IMR-90 (cell line): ENCODE data around the gene STK25. TPM values are rescaled to one million over a fixed set of nuclear protein-coding genes. Genes with fewer than 3 reads are reported as not detected.

Experiments
- ATAC-seq: fragments of 200-7000 bp; cut with Tn5 transposase; 2 replicates; pipeline ENCODE4 v1.9.1; 2020; ENCODE audit warnings: low read depth, mild to moderate bottlenecking, moderate library complexity
- BruUV-seq: library from RNA; stranded (reverse); fragments of 400-500 nt; replicated peaks from 2 replicates; lab custom pipeline; 2021; lab: Mats Ljungman, UMichigan
- CTCF ChIA-PET: fragments of 300-600 bp; formaldehyde crosslinking; extraction: SDS; loops from one replicate; lab custom pipeline; 2021; ENCODE audit warnings: antibody characterized with exemption; lab: Yijun Ruan, JAX
- POLR2A ChIA-PET: fragments of 300-600 bp; sonication (Branson Sonifier 250); formaldehyde crosslinking; loops from one replicate; lab custom pipeline; 2022; ENCODE audit warnings: antibody characterized with exemption; ENCODE audit not compliant: unreplicated experiment; lab: Charles Lee
- DNase-seq: peaks from one replicate; pipeline ENCODE4 v3.0.0; 2013
- H2AFZ ChIP-seq: replicated peaks from 2 replicates; pipeline ENCODE3; 2013; ENCODE audit warnings: low read length, mild to moderate bottlenecking; ENCODE audit not compliant: poor library complexity
- H2AK5ac ChIP-seq: 2 replicates; pipeline ENCODE4 v1.6.1; 2013; ENCODE audit warnings: low read depth, low read length, inconsistent platforms
- H2AK9ac ChIP-seq: replicated peaks from 2 replicates; pipeline ENCODE3; 2013; ENCODE audit warnings: mild to moderate bottlenecking, low read depth, low read length, moderate library complexity; ENCODE audit not compliant: poor library complexity
- H2BK120ac ChIP-seq: 2 replicates; pipeline ENCODE4 v1.6.1; 2013; ENCODE audit warnings: low read depth, low read length, inconsistent platforms
- H2BK15ac ChIP-seq: 3 replicates; pipeline ENCODE4 v1.6.1; 2013; ENCODE audit warnings: low read depth, low read length, inconsistent platforms
- H2BK20ac ChIP-seq: 2 replicates; pipeline ENCODE4 v1.6.1; 2013; ENCODE audit warnings: low read depth, mild to moderate bottlenecking, inconsistent platforms, low read length, moderate library complexity
- H2BK5ac ChIP-seq: 2 replicates; pipeline ENCODE4 v1.6.1; 2013; ENCODE audit warnings: mild to moderate bottlenecking, low read depth, low read length, inconsistent platforms; ENCODE audit not compliant: poor library complexity, severe bottlenecking
- H3K14ac ChIP-seq: replicated peaks from 2 replicates; pipeline ENCODE4 v1.6.1; 2013; ENCODE audit warnings: low read depth, low read length, inconsistent platforms
- H3K18ac ChIP-seq: 2 replicates; pipeline ENCODE4 v1.6.1; 2013; ENCODE audit warnings: low read depth, low read length, control low read depth
- H3K23ac ChIP-seq: 2 replicates; pipeline ENCODE4 v1.6.1; 2013; ENCODE audit warnings: low read depth, low read length, inconsistent platforms
- H3K27ac ChIP-seq: 2 replicates; pipeline ENCODE4 v1.5.1; 2013; ENCODE audit warnings: mild to moderate bottlenecking, control low read depth, low read length; ENCODE audit not compliant: insufficient read depth
- H3K27me3 ChIP-seq: 2 replicates; pipeline ENCODE4 v1.6.1; 2013; ENCODE audit warnings: low read length; ENCODE audit not compliant: control insufficient read depth, insufficient read depth
- H3K36me3 ChIP-seq: 2 replicates; pipeline ENCODE4 v1.6.1; 2013; ENCODE audit warnings: low read length, mixed read lengths; ENCODE audit not compliant: control insufficient read depth, insufficient read depth
- H3K4ac ChIP-seq: 2 replicates; pipeline ENCODE4 v1.6.1; 2013; ENCODE audit warnings: low read depth, low read length, inconsistent platforms
- H3K4me1 ChIP-seq: 2 replicates; pipeline ENCODE4 v1.6.1; 2013; ENCODE audit warnings: low read length, mixed read lengths; ENCODE audit not compliant: control insufficient read depth, insufficient read depth
- H3K4me2 ChIP-seq: 2 replicates; pipeline ENCODE4 v1.6.1; 2013; ENCODE audit warnings: low read depth, mild to moderate bottlenecking, control low read depth, low read length, moderate library complexity
- H3K4me3 ChIP-seq: 2 replicates; pipeline ENCODE4 v1.5.1; 2013; ENCODE audit warnings: low read depth, mild to moderate bottlenecking, control low read depth, low read length, moderate library complexity; ENCODE audit not compliant: insufficient read depth
- H3K56ac ChIP-seq: 2 replicates; pipeline ENCODE4 v1.6.1; 2013; ENCODE audit warnings: low read length, inconsistent platforms; ENCODE audit not compliant: insufficient read depth; ENCODE audit errors: extremely low read depth
- H3K79me1 ChIP-seq, 2 experiments: 2 replicates each; pipeline ENCODE4 v1.6.1; 2013; ENCODE audit warnings: low read length in 2 of 2, inconsistent platforms in 1 of 2, low read depth in 1 of 2
- H3K9ac ChIP-seq: 2 replicates; pipeline ENCODE4 v1.6.1; 2013; ENCODE audit warnings: low read depth, low read length, control low read depth
- H3K9me1 ChIP-seq: 2 replicates; pipeline ENCODE4 v1.6.1; 2013; ENCODE audit warnings: low read length, inconsistent platforms; ENCODE audit not compliant: insufficient read depth
- H3K9me3 ChIP-seq: 2 replicates; pipeline ENCODE4 v1.6.1; 2013; ENCODE audit warnings: low read length; ENCODE audit not compliant: control insufficient read depth, insufficient read depth
- H4K20me1 ChIP-seq: 2 replicates; pipeline ENCODE4 v1.6.1; 2013; ENCODE audit warnings: low read length, inconsistent platforms; ENCODE audit not compliant: insufficient read depth
- H4K5ac ChIP-seq: 2 replicates; pipeline ENCODE4 v1.6.1; 2013; ENCODE audit warnings: mild to moderate bottlenecking, low read depth, low read length, control low read depth
- H4K8ac ChIP-seq, 2 experiments: 2 replicates each; pipeline ENCODE4 v1.6.1; 2013; ENCODE audit warnings: low read depth in 2 of 2, low read length in 2 of 2, control low read depth in 1 of 2, inconsistent platforms in 1 of 2
- H4K91ac ChIP-seq: 2 replicates; pipeline ENCODE4 v1.6.1; 2013; ENCODE audit warnings: low read depth, low read length, inconsistent platforms; ENCODE audit not compliant: insufficient read depth
- BHLHE40 ChIP-seq: fragments of 150-350 bp; IDR thresholded peaks from 2 replicates; pipeline ENCODE4 v1.6.1; 2016; ENCODE audit warnings: mild to moderate bottlenecking, low read depth, low read length
- CEBPB ChIP-seq: IDR thresholded peaks from 2 replicates; pipeline ENCODE4 v1.6.1; 2012; ENCODE audit warnings: low read depth, low read length, improper control_type of control experiment
- CHD1 ChIP-seq: IDR thresholded peaks from 2 replicates; pipeline ENCODE4 v1.6.1; 2012; ENCODE audit warnings: low read depth, low read length, improper control_type of control experiment
- CTCF ChIP-seq: conservative IDR thresholded peaks from 2 replicates; pipeline ENCODE4 v1.5.1; 2012; ENCODE audit warnings: mild to moderate bottlenecking, low read depth, low read length, improper control_type of control experiment
- ELK1 ChIP-seq: fragments of 150-350 bp; IDR thresholded peaks from 2 replicates; pipeline ENCODE4 v1.6.1; 2016; ENCODE audit warnings: low read depth, mild to moderate bottlenecking, low read length, moderate library complexity, borderline replicate concordance
- FOS ChIP-seq: fragments of 150-350 bp; IDR thresholded peaks from 2 replicates; pipeline ENCODE4 v1.6.1; 2016; ENCODE audit warnings: low read depth, low read length
- MAFK ChIP-seq: IDR thresholded peaks from 2 replicates; pipeline ENCODE4 v1.6.1; 2012; ENCODE audit warnings: low read depth, low read length, improper control_type of control experiment
- MAZ ChIP-seq: IDR thresholded peaks from 2 replicates; pipeline ENCODE4 v1.6.1; 2012; ENCODE audit warnings: low read depth, mild to moderate bottlenecking, low read length, improper control_type of control experiment, moderate library complexity, borderline replicate concordance
- MXI1 ChIP-seq: IDR thresholded peaks from 2 replicates; pipeline ENCODE4 v1.6.1; 2012; ENCODE audit warnings: low read depth, mild to moderate bottlenecking, low read length, moderate library complexity, borderline replicate concordance
- NFE2L2 ChIP-seq: fragments of 150-350 bp; IDR thresholded peaks from 2 replicates; pipeline ENCODE4 v1.6.1; 2016; ENCODE audit warnings: low read depth, mild to moderate bottlenecking, low read length
- POLR2A ChIP-seq: IDR thresholded peaks from 2 replicates; pipeline ENCODE4 v1.6.1; 2012; ENCODE audit warnings: mild to moderate bottlenecking, low read depth, low read length
- RAD21 ChIP-seq: IDR thresholded peaks from 2 replicates; pipeline ENCODE4 v1.6.1; 2012; ENCODE audit warnings: low read length, improper control_type of control experiment
- RFX5 ChIP-seq: IDR thresholded peaks from 2 replicates; pipeline ENCODE4 v1.8.0; 2012; ENCODE audit warnings: low read depth, mild to moderate bottlenecking, low read length, moderate library complexity
- SMC3 ChIP-seq: fragments of 150-350 bp; IDR thresholded peaks from 2 replicates; pipeline ENCODE4 v1.6.1; 2016; ENCODE audit warnings: low read depth, mild to moderate bottlenecking, antibody characterized with exemption, low read length, moderate library complexity
- WGBS, 2 experiments: methylation state at CpG; one replicate each; pipeline versions ENCODE4 v1.1.5 to v1.1.7; 2013; ENCODE audit warnings: missing lambda C conversion rate in 2 of 2; ENCODE audit not compliant: insufficient read length in 1 of 2; ENCODE audit errors: extremely low coverage in 2 of 2; 5-methylcytosine and 5-hydroxymethylcytosine counted together
- dilution Hi-C: fragments of 300-500 bp; cut with HindIII; formaldehyde crosslinking; loops from one replicate; pipeline ENCODE4 v1.14.3; 2018; ENCODE audit warnings: low sequenced_read_pairs; ENCODE audit not compliant: unreplicated experiment
- in situ Hi-C: fragments of 300-500 bp; cut with MboI; formaldehyde crosslinking; loops from 3 replicates; pipeline ENCODE4 v1.14.3; 2019; ENCODE audit warnings: low sequenced_read_pairs, inconsistent platforms, mixed read lengths
- intact Hi-C: fragments of 100-400 bp; cut with micrococcal nuclease; formaldehyde crosslinking; loops from 2 replicates; pipeline ENCODE4 v1.10.0; 2022
- polyA plus RNA-seq, 3 experiments: library from polyadenylated mRNA; depleted of rRNA; stranded (reverse); fragments of >200 nt; gene quantifications; 2 replicates each; pipeline ENCODE4 v1.2.3, GENCODE V29; 2012; ENCODE audit warnings: low replicate concordance in 1 of 3
- total RNA-seq: library from RNA; depleted of rRNA; stranded (reverse); fragments of >200 nt; gene quantifications from 2 replicates; pipeline ENCODE4 v1.2.3, GENCODE V29; 2012
- TF ChIP-seq, protein P1 (sequence below): fragments of 150-350 bp; IDR thresholded peaks from 2 replicates; pipeline ENCODE4 v1.6.1; 2017; ENCODE audit warnings: mild to moderate bottlenecking, antibody characterized with exemption, low read length, low read depth

Gene STK25
- total and polyA plus RNA-seq, 2 of the 4 experiments (the other 2 are of a cell fraction), result 258 to 392 TPM

DNA sequence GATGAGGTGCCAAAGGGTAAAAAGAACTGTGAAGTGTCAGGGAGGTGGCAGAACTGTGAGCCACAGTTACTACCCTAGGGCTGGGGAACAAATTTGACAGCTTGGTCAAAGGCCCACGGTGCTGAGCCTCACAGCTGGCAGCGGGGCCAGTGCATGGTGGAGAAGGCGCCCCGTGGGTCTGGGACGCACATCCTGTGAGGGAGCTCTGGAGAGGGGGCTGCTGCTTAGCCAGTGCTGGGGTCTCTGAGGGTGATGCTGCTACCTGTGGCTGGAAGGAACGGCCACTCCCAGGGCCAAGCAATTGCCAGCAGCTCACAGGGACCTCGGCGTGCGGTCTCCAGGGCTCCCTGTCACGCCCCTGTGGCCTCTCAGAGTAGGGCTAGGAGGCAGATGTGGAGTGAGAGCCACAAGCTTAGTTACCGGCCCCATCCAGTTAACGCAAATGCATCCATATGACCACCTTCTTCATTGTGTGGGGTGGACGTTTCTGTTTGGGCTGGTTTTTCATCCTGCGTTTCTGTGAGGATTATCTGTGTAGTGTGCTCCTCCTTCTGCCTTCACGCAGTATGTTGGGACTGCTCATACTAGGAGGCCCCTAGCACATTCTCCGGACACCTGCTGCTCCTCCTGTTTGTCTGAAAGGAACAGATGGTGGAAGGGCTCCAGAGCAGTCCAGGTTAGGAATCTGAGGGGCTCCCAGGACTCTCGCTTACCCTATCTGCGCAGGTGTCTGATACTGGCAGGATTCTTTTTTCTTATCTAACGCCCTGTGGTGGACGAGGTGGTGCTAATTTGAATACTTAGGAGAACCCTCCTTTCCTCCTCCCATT, 26.0 kb downstream of the STK25 start:
- Histone ChIP-seq H3K23ac (no peak overlapping the region), H3K4me2 (no peak overlapping the region), H2BK120ac (no peak overlapping the region), H2AFZ (no peak overlapping the region), H3K9ac (no peak overlapping the region), H3K27ac (no peak overlapping the region), H2BK5ac (no peak overlapping the region), H3K27me3 (no peaks in the 10 kb centered on the region), H2BK15ac (no peak overlapping the region), H3K4ac (no peak overlapping the region), H3K18ac (no peak overlapping the region), H3K36me3 (peaks cover 1% of the 10 kb centered on the region; the same call in 1 of the 2 replicates), H2BK20ac (no peak overlapping the region), H4K91ac (no peak overlapping the region), H4K5ac (no peak overlapping the region), H3K4me3 (no peak overlapping the region), H2AK5ac (no peak overlapping the region), H4K20me1 (no peaks in the 10 kb centered on the region), H3K56ac (no peak overlapping the region), H3K79me1 (no peaks in the 10 kb centered on the region), H3K4me1 (no peaks in the 10 kb centered on the region), H4K8ac (no peak overlapping the region), H3K9me1 (peaks cover 8% of the 10 kb centered on the region; the same call in 1 of the 2 replicates), H3K9me3 (no peaks in the 10 kb centered on the region), H2AK9ac (no peak overlapping the region), H3K14ac (no peak overlapping the region)
- intact Hi-C loops (no loop called here), in situ Hi-C loops (no loop called here), dilution Hi-C loops (no loop called here)
- ChIA-PET POLR2A (no interaction called here), CTCF (no interaction called here)
- no TSS peak for BruUV-seq
- ATAC-seq (no peak), DNase-seq (no peak)
- TF ChIP-seq POLR2A (no peak), MAFK (no peak), RAD21 (no peak), FOS (no peak), RFX5 (no peak), BHLHE40 (no peak), SMC3 (no peak), MAZ (no peak), CHD1 (no peak), CEBPB (no peak), ELK1 (no peak), MXI1 (no peak), CTCF (no peak), NFE2L2 (no peak)
- TF ChIP-seq, protein P1, sequence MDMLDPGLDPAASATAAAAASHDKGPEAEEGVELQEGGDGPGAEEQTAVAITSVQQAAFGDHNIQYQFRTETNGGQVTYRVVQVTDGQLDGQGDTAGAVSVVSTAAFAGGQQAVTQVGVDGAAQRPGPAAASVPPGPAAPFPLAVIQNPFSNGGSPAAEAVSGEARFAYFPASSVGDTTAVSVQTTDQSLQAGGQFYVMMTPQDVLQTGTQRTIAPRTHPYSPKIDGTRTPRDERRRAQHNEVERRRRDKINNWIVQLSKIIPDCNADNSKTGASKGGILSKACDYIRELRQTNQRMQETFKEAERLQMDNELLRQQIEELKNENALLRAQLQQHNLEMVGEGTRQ, result no peak
- WGBS, 2 experiments, result no CpG with 5 or more reads among the region's 20 CpGs
